Cardiac muscle cell (in vitro differentiated cells and primary cell): ENCODE measurements around the gene GZMB. TPM values are rescaled to one million over a fixed set of nuclear protein-coding genes. Genes with fewer than 3 reads are reported as not detected.

Source experiments
- DNase-seq, 2 donors: peaks; one replicate each; pipeline versions ENCODE4 v3.0.0 to v3.0.0-alpha.2; 2010 to 2017; ENCODE audit warnings: low read depth in 1 of 2, low spot score in 1 of 2
- H3K27ac ChIP-seq: fragments of 200-600 bp; sonication (generic); 2 replicates; pipeline ENCODE4 v1.5.1; 2016
- H3K27me3 ChIP-seq: fragments of 200-600 bp; sonication (generic); 2 replicates; pipeline ENCODE4 v1.6.0; 2016; ENCODE audit warnings: control low read depth
- H3K36me3 ChIP-seq: fragments of 200-600 bp; sonication (generic); 2 replicates; pipeline ENCODE4 v1.5.1; 2016; ENCODE audit warnings: control low read depth
- H3K4me1 ChIP-seq: fragments of 200-600 bp; sonication (generic); 2 replicates; pipeline ENCODE4 v1.8.1; 2017; ENCODE audit warnings: low read depth, mild to moderate bottlenecking, mixed run types
- H3K4me3 ChIP-seq: fragments of 200-600 bp; sonication (generic); 2 replicates; pipeline ENCODE4 v1.5.1; 2016; ENCODE audit warnings: mild to moderate bottlenecking
- H3K9me3 ChIP-seq: fragments of 200-600 bp; sonication (generic); 2 replicates; pipeline ENCODE4 v1.5.1; 2017; ENCODE audit warnings: low read depth, mild to moderate bottlenecking, control low read depth
- polyA plus RNA-seq: library from polyadenylated mRNA; unstranded; fragments of >200 nt; fragmentation: Nextera tagmentation; extraction: Ambion mirVana; gene quantifications from 2 replicates; pipeline ENCODE4 v1.2.1, GENCODE V29; 2016
- total RNA-seq: library from RNA; depleted of rRNA; stranded (reverse); fragments of >200 nt; gene quantifications from 2 replicates; pipeline ENCODE4 v1.2.3, GENCODE V29; 2016
- TF ChIP-seq, protein P1 (sequence below): IDR thresholded peaks from 2 replicates; pipeline ENCODE4 v1.5.1; 2012; ENCODE audit warnings: low read depth, mild to moderate bottlenecking, low read length

The GZMB gene
- total and polyA plus RNA-seq, 2 experiments from 2014 or later: not detected

DNA sequence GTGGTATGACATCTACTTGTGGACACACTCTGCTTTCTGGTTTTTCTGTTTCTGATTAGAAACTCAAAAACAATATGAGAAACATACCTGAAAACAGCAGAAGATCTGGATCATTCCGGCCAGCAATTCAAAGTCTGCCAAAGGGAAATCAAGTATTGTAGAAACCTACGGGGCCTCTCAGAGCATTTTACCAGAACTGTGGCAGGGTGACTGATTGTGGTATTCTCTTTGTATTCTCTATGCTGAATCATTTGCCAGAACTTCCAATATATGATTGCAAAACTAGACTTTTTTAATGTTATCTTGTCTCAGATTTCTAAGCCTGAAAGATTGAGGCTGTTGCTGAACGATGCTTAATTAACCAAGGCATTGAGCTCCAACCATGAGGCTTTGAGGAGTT, 5.9 kb upstream of the GZMB start:
- Histone ChIP-seq H3K27me3 (no peaks in the 10 kb centered on the region), H3K9me3 (no peaks in the 10 kb centered on the region), H3K27ac (no peak overlapping the region), H3K4me1 (no peaks in the 10 kb centered on the region), H3K4me3 (no peak overlapping the region), H3K36me3 (no peaks in the 10 kb centered on the region)
- no peak for DNase-seq
- TF ChIP-seq, protein P1, sequence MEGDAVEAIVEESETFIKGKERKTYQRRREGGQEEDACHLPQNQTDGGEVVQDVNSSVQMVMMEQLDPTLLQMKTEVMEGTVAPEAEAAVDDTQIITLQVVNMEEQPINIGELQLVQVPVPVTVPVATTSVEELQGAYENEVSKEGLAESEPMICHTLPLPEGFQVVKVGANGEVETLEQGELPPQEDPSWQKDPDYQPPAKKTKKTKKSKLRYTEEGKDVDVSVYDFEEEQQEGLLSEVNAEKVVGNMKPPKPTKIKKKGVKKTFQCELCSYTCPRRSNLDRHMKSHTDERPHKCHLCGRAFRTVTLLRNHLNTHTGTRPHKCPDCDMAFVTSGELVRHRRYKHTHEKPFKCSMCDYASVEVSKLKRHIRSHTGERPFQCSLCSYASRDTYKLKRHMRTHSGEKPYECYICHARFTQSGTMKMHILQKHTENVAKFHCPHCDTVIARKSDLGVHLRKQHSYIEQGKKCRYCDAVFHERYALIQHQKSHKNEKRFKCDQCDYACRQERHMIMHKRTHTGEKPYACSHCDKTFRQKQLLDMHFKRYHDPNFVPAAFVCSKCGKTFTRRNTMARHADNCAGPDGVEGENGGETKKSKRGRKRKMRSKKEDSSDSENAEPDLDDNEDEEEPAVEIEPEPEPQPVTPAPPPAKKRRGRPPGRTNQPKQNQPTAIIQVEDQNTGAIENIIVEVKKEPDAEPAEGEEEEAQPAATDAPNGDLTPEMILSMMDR: no peak

DNA sequence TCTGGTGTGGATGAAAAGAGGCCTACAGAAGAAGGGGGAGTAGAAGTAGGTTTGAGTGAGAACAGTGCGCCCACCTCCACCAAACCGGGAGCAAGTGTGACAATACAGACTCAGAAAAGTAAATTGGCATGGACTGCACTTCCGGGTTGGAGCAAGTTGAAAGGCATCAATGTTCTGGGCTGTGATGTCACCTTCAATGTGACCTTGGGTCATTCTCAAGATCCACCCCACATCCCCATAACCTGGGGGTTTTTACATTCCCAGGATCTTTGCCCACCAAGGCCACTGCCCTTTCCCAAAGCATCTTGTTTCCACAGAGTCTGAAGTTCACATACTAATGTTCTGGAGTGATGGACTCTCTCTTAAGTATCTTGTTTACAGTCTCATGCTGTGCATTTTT, 5.3 kb upstream of the GZMB start:
- H3K27me3 ChIP-seq: no peaks in the 10 kb centered on the region
- TF ChIP-seq, protein P1: no peak
- H3K4me1 ChIP-seq: no peaks in the 10 kb centered on the region
- DNase-seq: no peak
- no peaks in the 10 kb centered on the region for H3K36me3 ChIP-seq
- no peak overlapping the region for H3K4me3 ChIP-seq
- no peak overlapping the region for H3K27ac ChIP-seq
- no peaks in the 10 kb centered on the region for H3K9me3 ChIP-seq

DNA sequence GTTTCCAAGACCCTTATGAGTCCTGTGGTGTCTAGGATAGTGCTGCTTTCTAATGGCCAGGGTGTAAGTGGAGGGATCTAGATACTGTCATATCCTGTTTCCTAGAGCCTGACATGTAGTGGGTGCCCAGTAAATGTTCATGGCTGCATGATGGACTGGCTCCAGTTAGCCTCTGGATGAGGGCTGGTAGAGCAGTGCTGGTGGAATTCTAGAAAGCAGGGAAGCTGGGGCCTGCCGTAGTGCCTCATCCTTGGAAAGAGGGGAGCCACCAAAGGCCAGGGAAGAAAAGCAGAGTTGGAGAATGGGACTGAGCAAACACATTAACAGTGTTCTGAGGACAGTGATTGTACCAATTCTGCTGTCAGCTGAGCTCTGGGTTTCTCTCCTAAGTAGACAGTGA, 637 bp downstream of the GZMB start:
- no peak for DNase-seq
- Histone ChIP-seq H3K4me1 (no peaks in the 10 kb centered on the region), H3K9me3 (no peaks in the 10 kb centered on the region), H3K4me3 (no peak overlapping the region), H3K36me3 (no peaks in the 10 kb centered on the region), H3K27ac (no peak overlapping the region), H3K27me3 (no peaks in the 10 kb centered on the region)
- TF ChIP-seq, protein P1: no peak

DNA sequence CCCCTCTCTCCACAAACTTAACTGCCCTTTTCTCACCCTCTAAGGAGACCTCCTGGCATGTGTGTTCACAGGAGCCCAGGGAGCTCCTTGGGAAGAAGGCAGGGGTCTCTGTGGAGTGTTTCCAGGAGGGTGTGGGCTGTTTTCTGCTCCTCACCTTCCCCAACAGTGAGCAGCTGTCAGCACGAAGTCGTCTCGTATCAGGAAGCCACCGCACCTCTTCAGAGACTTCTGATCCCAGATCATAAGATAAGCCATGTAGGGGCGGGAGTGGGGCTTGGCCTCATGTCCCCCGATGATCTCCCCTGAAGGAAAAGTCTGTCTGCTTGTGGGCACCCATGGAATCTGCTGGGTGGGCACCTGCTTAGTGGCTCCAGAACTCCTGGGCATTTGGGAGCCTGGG, 1.2 kb downstream of the GZMB start:
- no peaks in the 10 kb centered on the region for H3K27me3 ChIP-seq
- H3K4me1 ChIP-seq: no peaks in the 10 kb centered on the region
- no peak for DNase-seq
- H3K36me3 ChIP-seq: no peaks in the 10 kb centered on the region
- H3K9me3 ChIP-seq: no peaks in the 10 kb centered on the region
- TF ChIP-seq, protein P1: no peak
- H3K4me3 ChIP-seq: no peak overlapping the region
- no peak overlapping the region for H3K27ac ChIP-seq

GRCh38 chr14:24632336-24632735, 1.7 kb downstream of the GZMB start:
- no peak overlapping the region for H3K4me3 ChIP-seq
- no peaks in the 10 kb centered on the region for H3K36me3 ChIP-seq
- no peaks in the 10 kb centered on the region for H3K27me3 ChIP-seq
- no peak overlapping the region for H3K27ac ChIP-seq
- TF ChIP-seq, protein P1: no peak
- no peaks in the 10 kb centered on the region for H3K9me3 ChIP-seq
- no peak for DNase-seq
- H3K4me1 ChIP-seq: no peaks in the 10 kb centered on the region
